ENCODE measurements around the gene C1GALT1.

- TF ChIP-seq, protein P1, sequence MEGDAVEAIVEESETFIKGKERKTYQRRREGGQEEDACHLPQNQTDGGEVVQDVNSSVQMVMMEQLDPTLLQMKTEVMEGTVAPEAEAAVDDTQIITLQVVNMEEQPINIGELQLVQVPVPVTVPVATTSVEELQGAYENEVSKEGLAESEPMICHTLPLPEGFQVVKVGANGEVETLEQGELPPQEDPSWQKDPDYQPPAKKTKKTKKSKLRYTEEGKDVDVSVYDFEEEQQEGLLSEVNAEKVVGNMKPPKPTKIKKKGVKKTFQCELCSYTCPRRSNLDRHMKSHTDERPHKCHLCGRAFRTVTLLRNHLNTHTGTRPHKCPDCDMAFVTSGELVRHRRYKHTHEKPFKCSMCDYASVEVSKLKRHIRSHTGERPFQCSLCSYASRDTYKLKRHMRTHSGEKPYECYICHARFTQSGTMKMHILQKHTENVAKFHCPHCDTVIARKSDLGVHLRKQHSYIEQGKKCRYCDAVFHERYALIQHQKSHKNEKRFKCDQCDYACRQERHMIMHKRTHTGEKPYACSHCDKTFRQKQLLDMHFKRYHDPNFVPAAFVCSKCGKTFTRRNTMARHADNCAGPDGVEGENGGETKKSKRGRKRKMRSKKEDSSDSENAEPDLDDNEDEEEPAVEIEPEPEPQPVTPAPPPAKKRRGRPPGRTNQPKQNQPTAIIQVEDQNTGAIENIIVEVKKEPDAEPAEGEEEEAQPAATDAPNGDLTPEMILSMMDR (IDR thresholded peaks at IDR 0.05; ENCODE audit: poor library complexity), result no peak
- TF ChIP-seq EZH2 (IDR thresholded peaks at IDR 0.05; ENCODE audit: borderline replicate concordance), result no peak
Observed at GRCh38 chr7:7274782-7275181, 92.4 kb downstream of the C1GALT1 start.

Measured in hepatocyte (in vitro differentiated cells).